HG02571 (cell line): Measurements from ENCODE around the gene RAB4B.
A peak's percentile ranks its signal among the peaks of the same experiment; 100 is the strongest.
"Not testable (repeated sequence)": the region's sequence is repeated elsewhere in the genome, so short reads cannot be mapped to it uniquely, and the experiment has no call there.

Source experiments
- ATAC-seq: cut with Tn5 transposase; IDR thresholded peaks from one replicate; pipeline ENCODE4 v1.9.1; 2021; ENCODE audit warnings: mild to moderate bottlenecking, moderate library complexity; ENCODE audit not compliant: unreplicated experiment

Gene RAB4B

DNA sequence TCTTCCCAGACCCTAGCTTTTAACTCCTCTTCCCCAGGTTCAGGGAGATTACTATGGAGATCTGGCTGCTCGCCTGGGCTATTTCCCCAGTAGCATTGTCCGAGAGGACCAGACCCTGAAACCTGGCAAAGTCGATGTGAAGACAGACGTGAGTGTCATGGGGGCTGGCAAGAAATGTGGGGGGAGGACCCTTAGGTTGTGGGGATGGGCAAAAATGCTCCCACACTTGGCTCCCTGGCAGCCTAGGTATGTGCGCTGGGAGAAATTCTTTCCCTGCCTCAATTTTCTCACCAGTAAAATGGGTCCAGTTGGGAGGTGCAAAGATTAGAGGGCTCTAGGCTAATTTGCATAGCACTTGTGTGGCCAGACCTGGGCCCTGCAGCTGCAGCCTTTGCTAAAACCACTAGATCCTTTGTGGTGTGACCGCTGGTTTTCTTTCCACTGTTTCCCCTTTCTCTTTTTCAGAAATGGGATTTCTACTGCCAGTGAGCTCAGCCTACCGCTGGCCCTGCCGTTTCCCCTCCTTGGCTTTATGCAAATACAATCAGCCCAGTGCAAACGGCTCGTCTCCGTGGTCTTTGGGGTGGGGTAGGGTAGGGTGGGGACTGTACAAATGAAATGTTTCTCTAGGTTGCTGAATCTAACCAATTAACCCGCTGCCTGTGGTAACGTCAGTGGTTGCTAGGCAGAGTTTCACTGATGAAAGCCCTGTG is 959 bp upstream of the RAB4B start:
- ATAC-seq = peak; percentile 57

DNA sequence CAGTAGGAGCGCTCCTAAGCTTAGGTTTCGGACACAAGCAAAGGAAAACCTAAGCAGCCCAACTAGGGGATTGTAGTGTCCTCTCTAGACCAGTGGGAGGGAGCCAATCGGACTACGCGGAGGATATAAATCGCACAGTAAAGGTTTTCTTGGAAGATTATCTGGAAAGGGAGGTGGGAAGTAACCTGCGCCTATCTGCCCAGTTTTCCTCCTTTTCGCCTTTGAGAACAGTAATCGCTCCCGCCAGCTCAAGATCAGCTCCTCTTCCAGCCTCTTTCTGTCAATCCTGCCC is 456 bp upstream of the RAB4B start:
- no peak for ATAC-seq

DNA sequence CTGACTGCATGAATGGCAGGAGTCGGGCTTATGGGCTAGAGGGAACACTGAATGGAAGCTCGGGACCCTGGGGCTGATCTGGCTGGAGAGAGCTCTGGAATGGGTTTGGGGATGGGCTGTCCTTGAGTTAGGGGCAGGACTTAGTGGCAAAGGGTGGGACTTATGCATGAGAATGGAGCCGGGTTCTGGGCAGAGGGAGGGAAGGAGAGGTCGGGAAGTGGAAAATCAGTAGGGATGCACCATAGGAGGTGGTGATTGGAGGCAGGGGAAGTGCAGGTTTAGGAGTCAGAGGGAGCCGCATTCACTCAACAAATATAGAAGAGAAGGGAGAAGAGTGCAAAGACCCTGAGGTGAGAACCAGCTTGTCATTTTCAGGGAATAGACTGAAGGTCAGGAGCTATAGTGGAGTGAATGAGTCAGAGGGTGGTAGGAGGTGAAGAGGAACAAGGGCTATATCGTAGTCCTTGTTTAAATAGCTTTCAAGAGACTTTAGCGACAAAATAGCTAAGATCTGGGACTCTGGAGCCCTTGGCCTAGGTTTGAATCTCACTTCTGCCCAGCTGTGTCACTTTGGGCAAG is 748 bp downstream of the RAB4B start:
- ATAC-seq = no peak

DNA sequence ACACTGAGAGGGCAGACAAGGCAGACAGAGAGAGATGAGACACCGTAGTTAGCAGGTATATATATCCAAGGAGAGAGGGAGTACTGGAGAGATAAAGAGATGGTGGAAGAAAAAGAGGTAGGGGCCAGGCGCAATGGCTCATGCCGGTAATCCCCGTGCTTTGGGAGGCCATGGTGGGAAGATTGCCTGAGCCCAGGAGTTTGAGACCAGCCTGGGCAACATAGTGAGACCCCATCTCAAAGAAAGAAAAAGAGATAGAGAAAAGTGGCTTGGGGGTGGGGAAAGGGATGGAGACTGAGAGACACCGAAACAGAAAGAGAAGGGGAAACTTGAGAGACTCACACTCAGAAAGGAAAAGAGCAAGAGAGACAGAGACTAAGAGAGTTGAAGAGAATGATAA is 2.5 kb downstream of the RAB4B start:
- no peak for ATAC-seq

DNA sequence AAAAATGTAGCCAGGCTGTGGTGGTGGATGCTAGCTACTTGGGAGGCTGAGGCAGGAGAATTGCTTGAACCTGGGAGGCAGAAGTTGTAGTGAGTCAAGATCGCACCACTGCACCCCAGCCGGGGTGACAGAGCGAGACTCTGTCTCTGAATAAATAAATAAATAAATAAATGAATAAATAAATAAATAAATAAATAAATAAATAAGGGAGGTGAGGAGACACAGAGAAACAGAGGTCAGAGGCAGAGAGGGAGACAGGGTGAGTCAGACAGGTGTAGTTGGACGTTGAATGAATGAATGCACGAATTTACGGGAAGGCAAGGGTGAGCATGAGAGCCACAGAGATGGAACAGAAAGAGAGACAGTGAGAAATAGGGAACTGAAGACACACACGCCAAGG is 3.1 kb downstream of the RAB4B start:
- no peak for ATAC-seq

GRCh38 chr19:40783711-40784110 is 5.7 kb downstream of the RAB4B start:
- ATAC-seq = no peak

- not testable (repeated sequence) for ATAC-seq
These were observed 6.1 kb downstream of the RAB4B start for GRCh38 chr19:40784146-40784545.

DNA sequence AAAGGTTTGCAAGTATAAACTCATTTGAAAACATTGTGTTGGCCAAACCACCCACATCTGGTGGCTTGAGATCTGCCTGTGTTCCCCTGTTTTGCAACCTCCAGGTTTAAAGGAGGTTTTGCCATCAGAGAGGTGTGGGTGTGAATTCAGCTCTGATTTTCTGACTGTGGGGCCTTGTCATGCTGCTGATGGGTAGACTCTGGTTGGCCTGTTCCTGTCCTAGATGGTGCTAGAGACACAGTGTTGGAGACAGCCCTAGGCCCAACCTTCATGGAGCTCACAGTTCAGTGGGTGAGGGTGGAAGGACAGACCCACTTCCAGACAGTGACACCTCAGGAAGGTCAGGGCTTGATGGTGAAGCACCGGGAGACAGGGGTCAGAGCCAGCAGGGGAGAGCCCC is 7.5 kb downstream of the RAB4B start:
- ATAC-seq = no peak

GRCh38 chr19:40786060-40787037 is 8.3 kb downstream of the RAB4B start:
- ATAC-seq = no peak

GRCh38 chr19:40791349-40791748 is 13.3 kb downstream of the RAB4B start:
- no peak for ATAC-seq

GRCh38 chr19:40791996-40792395 is 13.9 kb downstream of the RAB4B start:
- no peak for ATAC-seq

DNA sequence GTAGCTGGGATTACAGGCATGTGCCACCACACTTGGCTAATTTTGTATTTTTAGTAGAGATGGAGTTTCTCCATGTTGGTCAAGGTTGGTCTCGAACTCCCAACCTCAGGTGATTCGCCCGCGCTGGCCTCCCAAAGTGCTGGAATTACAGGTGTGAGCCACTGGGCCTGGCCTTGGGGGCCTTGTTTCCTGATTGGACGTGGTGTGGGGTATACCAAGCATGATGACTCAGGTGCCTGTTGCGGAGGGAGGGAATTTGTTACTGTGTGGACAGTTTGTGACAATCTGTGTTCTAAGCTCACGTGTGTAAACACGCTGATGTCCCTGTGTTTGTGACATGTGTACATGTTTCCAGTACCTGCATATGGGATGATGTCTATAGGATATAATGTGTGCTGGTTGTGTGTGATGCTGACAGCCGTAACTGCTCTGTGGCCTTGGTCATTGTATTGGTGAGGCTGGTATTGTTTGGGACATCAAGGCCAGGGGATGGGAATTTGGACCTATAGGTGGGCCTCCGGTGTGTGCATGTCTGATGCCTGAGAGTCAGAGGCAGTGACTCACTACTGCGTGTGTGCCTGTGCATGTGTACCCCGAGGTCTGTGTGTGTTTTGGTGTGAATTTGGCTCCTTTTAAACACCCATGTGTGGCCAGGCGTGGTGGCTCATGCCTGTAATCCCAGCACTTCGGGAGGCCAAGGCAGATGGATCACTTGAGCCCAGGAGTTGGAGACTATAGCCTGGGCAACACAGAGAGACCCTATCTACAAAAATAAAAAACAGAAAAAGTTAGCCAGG is 19.3 kb downstream of the RAB4B start:
- no peak for ATAC-seq

GRCh38 chr19:40797963-40798682 is 20.1 kb downstream of the RAB4B start:
- no peak for ATAC-seq

GRCh38 chr19:40798683-40799557 is 20.9 kb downstream of the RAB4B start, which contains the start of gene EGLN2:
Gene EGLN2 (plus strand): TSS chr19:40799191. CDS start chr19:40800573, 1,382 bp downstream.
- ATAC-seq = peak; percentile 73

- no peak for ATAC-seq
These were observed 21.7 kb downstream of the RAB4B start for GRCh38 chr19:40799558-40800338.

DNA sequence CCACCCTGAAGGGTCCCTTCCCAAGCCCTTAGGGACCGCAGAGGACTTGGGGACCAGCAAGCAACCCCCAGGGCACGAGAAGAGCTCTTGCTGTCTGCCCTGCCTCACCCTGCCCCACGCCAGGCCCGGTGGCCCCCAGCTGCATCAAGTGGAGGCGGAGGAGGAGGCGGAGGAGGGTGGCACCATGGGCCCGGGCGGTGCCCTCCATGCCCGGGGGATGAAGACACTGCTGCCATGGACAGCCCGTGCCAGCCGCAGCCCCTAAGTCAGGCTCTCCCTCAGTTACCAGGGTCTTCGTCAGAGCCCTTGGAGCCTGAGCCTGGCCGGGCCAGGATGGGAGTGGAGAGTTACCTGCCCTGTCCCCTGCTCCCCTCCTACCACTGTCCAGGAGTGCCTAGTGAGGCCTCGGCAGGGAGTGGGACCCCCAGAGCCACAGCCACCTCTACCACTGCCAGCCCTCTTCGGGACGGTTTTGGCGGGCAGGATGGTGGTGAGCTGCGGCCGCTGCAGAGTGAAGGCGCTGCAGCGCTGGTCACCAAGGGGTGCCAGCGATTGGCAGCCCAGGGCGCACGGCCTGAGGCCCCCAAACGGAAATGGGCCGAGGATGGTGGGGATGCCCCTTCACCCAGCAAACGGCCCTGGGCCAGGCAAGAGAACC is 22.4 kb downstream of the RAB4B start:
- no peak for ATAC-seq

- ATAC-seq = no peak
These were observed 22.9 kb downstream of the RAB4B start for GRCh38 chr19:40800997-40801377.
